Measurements from ENCODE around the gene P3H2.
"Not testable (repeated sequence)": the region's sequence is repeated elsewhere in the genome, so short reads cannot be mapped to it uniquely, and the experiment has no call there.

P3H2 gene, protein sequence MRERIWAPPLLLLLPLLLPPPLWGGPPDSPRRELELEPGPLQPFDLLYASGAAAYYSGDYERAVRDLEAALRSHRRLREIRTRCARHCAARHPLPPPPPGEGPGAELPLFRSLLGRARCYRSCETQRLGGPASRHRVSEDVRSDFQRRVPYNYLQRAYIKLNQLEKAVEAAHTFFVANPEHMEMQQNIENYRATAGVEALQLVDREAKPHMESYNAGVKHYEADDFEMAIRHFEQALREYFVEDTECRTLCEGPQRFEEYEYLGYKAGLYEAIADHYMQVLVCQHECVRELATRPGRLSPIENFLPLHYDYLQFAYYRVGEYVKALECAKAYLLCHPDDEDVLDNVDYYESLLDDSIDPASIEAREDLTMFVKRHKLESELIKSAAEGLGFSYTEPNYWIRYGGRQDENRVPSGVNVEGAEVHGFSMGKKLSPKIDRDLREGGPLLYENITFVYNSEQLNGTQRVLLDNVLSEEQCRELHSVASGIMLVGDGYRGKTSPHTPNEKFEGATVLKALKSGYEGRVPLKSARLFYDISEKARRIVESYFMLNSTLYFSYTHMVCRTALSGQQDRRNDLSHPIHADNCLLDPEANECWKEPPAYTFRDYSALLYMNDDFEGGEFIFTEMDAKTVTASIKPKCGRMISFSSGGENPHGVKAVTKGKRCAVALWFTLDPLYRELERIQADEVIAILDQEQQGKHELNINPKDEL

DNA sequence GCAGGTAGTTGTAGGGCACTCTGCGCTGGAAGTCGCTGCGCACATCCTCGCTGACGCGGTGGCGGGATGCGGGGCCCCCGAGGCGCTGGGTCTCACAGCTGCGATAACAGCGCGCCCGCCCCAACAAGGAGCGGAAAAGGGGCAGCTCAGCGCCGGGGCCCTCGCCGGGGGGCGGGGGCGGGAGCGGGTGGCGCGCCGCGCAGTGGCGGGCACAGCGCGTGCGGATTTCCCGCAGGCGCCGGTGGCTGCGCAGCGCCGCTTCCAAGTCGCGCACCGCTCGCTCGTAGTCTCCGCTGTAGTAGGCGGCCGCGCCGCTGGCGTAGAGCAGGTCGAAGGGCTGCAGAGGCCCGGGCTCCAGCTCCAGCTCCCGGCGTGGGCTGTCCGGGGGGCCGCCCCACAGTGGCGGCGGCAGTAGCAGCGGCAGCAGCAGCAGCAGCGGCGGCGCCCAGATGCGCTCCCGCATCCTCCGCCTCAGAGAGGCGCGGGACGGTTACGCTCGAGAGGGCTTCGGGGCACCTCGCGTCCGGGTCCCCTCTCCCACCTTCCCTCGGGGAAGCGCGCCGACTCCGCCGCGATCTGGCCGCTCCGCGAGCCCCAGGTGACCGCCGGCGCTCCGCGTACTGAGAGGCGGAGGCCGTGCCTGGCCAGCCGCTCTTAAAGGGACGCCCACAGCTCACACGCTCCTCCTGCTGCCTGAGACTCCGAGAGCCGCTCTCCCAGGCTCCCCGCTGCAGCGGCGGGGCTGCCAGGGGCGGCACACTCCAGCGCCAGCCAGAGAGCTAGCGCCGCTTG, at the start of gene P3H2:
Gene P3H2 (minus strand): TSS at position 629 of the 792 bp plus-strand sequence. CDS start 166 bp downstream, at position 463.
- DNase-seq = peak; percentile 46

GRCh38 chr3:190169877-190170276, 49.2 kb upstream of the P3H2 start:
- DNase-seq = no peak

DNA sequence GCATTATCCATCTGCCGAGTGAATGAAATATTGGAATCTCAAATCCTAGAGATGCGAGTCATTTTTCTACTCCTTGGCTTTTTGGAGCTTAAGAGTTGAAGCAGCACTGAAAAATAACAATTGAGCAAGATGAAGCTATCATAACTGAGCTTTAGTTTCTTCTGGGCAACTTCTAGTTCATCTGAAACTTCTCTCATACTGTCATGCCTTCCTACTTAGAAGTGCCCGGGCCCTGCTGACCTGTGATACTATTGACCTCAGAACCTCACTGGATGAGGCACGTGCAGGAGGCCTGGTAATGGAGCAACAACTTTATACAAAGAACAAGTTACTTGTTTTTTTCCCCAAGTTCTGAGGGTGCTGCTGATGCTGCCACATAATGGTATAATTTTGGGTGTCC, 48.5 kb upstream of the P3H2 start:
- DNase-seq = no peak

GRCh38 chr3:190167936-190168680, 47.4 kb upstream of the P3H2 start:
- no peak for DNase-seq

DNA sequence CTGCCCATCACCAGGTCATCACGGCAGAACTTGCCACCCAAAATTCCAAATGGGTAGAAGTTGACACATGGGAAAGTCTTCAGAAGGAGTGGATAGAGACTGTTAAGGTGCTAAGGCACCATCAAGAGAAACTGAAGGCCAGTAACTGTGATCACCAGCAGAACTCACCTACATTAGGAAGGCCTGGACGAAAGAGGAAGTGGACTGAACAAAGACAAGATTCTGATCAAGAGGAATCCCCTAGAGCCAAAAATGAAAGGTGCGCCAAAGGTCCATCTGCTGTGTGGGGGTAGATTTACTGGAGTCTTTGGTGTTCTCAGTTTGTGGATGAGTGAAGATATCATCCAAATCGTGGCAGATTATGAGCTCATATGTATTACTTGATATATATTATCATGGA, 46.3 kb upstream of the P3H2 start:
- no peak for DNase-seq

GRCh38 chr3:190165253-190165652, 44.6 kb upstream of the P3H2 start:
- DNase-seq = no peak

GRCh38 chr3:190162013-190162412, 41.3 kb upstream of the P3H2 start:
- not testable (repeated sequence) for DNase-seq

GRCh38 chr3:190159902-190160435, 39.3 kb upstream of the P3H2 start:
- DNase-seq = no peak

- no peak for DNase-seq
Observed at GRCh38 chr3:190158261-190158660, 37.6 kb upstream of the P3H2 start.

DNA sequence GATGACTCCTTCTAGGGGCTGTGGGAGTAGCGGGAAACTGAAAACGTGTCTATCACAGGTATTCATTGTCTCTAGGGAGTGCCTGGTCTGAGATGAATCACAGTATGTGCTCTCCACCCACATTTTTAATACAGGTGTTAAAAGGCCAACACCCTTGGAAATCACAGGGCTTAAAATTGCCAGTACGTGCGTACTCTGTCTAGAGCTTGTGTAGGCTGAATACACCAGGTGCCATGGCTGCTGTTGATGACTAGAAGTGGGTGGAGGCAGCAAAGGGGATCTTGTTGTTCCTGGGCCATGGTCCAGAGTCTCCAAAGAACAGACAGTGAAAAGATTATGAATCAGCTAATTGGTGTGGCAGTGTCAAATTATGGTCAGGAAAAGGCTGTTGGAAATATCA, 35.1 kb upstream of the P3H2 start:
- no peak for DNase-seq

DNA sequence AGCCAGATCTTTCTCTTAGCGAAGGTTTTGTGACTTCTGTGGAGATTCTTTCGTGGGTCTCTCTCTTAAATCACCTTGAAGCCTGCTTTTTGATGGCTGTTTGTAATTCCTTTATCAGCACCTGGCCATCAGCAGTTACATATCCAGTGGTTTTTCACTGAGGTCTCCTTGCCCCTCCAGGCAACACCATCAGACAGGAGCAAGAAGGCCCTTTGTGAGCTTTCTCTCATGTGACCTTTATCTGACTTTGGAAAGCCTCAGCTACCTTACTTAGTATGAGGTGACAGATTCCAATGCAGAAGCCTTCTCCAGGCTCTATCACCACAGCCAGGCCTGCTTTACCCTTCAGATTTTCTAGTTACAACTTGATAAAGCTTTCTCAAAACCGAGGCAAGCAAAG, 30.0 kb upstream of the P3H2 start:
- no peak for DNase-seq

- not testable (repeated sequence) for DNase-seq
Observed at GRCh38 chr3:190149830-190150619, 29.3 kb upstream of the P3H2 start.

GRCh38 chr3:190144793-190145192, 24.1 kb upstream of the P3H2 start:
- not testable (repeated sequence) for DNase-seq

DNA sequence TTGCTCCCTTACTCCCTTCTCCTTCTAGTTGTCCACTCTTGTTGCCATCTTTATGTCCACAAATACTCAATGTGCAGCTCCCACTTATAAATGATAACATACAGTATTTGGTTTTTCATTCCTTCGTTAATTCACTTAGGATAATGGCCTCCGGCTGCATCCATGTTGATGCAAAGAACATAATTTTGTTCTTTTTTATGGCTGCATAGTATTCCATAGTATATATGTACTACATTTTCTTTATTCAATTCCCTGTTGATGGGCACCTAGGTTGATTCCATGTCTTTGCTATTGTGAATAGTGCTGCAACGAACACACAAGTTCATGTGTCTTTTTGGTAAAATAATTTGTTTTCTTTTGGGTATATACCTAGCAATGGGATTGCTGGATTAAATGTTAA, 21.3 kb upstream of the P3H2 start:
- DNase-seq = no peak

DNA sequence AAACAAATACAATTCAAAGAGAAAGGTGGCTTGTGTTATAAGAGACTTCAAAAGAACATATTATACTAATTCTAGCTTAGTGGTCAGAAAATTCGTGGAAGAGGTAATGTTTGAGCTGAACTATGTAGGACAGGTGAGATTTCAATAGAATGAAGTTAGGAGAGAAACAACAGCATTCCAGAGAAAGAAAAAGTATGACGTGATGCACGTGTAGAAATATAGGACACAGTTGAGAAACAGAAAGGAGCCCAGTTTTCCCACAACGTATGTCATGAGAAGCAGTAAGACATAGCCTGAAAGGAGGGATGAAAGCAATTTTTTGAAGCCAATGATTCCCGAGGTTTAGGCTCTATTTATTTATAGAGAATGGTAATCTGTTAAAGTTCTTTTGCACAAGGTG, 18.7 kb upstream of the P3H2 start:
- DNase-seq = no peak

DNA sequence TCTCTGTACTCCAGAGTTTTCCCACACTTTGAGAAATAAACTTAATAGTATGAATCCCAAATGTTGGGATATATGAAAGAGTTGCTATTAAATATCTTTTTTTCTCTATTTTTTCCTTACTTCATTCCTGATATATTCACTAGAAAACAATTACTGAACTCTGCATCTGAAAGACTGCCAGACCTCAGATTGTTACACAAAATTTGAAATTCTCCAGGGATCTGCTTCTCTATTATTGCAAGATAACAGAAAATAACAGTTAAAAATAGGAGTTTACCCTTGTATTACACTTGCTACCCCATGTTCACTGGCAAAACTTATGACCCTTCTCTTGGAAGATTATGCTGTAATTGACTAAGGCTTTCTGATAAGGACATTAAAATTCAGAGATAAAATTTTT, 11.7 kb upstream of the P3H2 start:
- DNase-seq = no peak

DNA sequence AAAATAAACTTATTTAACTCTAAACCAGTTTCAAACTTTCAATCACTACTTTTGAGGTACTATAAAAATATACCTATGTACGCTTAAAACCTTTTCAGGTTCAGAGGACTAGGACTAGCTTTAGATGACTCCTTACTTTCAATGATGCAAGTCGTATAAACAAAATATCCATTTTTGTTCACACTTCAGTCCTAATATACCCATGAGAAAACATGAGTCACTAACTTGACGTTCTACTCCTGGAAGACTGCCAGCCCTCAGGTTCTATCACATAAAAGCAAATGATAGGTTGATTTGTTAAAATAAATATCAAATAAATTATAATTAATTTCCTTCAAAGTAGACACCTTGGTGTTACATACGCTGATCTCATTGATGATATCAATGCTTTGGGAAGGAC, 10.6 kb upstream of the P3H2 start:
- no peak for DNase-seq

- DNase-seq = no peak
Observed at GRCh38 chr3:190130696-190131095, 10.0 kb upstream of the P3H2 start.

DNA sequence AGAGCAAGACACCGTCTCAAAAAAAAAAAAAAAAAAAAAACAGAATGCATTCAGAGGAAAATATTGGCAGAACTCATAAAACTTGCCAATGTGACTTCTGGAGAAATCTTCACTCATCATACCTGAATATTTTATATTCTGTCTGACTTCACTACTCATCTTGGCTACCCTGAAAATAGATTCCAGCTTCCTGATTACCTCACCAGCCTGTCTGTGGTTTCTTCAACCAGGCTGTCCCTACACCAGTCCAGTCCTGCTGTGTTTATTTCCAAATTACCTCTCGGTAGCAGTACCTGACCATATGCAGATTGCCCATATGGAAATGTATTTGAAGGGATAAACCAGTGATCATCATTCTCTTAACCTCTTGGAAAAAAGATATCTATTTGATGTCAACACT, 9.3 kb upstream of the P3H2 start:
- no peak for DNase-seq

DNA sequence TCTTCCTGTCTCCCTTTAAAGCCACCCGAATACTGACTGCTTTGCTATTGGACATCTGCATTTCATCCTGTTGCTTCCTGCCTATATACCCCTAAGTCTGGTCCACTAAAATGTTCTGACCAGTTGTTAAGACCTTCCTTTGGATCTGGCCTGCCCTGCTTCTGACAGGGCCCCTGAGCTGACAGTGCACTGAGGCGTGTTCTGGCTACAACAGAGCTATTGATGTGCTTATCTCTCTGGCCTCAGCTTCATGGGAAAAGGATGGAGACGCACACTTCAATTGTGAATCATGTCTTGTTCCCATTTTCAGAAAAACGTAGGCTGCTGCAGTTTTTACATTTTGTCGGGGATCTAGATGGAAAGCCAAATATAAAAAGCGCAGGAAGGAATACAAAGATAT, 7.1 kb upstream of the P3H2 start:
- no peak for DNase-seq

DNA sequence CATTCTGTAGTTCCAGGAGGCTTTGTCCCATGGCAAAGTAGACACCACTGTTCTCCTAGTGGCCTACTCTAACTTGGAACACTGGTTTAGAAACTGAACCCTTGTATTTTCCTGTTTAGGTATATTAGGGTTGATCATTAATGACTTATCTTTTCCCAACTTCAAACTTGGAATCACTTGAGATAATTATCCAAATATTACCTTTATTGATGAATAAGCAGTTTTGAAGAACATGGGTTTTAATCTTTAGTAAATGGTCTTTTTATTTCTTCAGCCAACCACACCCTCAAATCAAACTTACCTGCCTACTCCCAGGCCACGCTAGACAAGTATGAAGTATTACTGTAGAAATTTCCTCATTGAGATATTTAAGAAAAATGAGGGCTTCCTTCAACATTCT, 6.5 kb upstream of the P3H2 start:
- DNase-seq = no peak
